Lung (tissue), 12 donors: ENCODE results near the gene GIPC3. TPM values are rescaled to one million over a fixed set of nuclear protein-coding genes. Genes with fewer than 3 reads are reported as not detected.

Experiments used
- ATAC-seq: fragments of 200-7000 bp; cut with Tn5 transposase; one replicate; pipeline ENCODE4 v1.9.1; 2020; ENCODE audit warnings: moderate number of reproducible peaks; ENCODE audit not compliant: insufficient read depth, low FRiP score
- DNase-seq, 3 donors: peaks; one replicate each; pipeline ENCODE4 v3.0.0-alpha.2; 2013 to 2017
- H3K27ac ChIP-seq, 2 donors: one replicate each; pipeline ENCODE4 v1.5.1; 2013; ENCODE audit warnings: mild to moderate bottlenecking in 2 of 2, moderate library complexity in 2 of 2, control low read depth in 1 of 2, inconsistent platforms in 1 of 2, low read depth in 1 of 2, low read length in 1 of 2
- H3K27me3 ChIP-seq, 3 donors: one replicate each; pipeline ENCODE4 v1.5.1; 2013; ENCODE audit warnings: low read length in 2 of 3; ENCODE audit not compliant: control insufficient read depth in 3 of 3, insufficient read depth in 3 of 3
- H3K36me3 ChIP-seq, 4 donors: one replicate each; pipeline ENCODE4 v1.5.1; 2013; ENCODE audit warnings: low read length in 4 of 4, mild to moderate bottlenecking in 1 of 4, moderate library complexity in 1 of 4; ENCODE audit not compliant: control insufficient read depth in 4 of 4, insufficient read depth in 4 of 4
- H3K4me1 ChIP-seq, 5 donors: one replicate each; pipeline ENCODE4 v1.5.1; 2013; ENCODE audit warnings: low read length in 5 of 5, mild to moderate bottlenecking in 2 of 5, moderate library complexity in 1 of 5; ENCODE audit not compliant: control insufficient read depth in 5 of 5, insufficient read depth in 5 of 5
- H3K4me3 ChIP-seq: one replicate; pipeline ENCODE4 v1.5.1; 2013; ENCODE audit warnings: mild to moderate bottlenecking, control low read depth, moderate library complexity
- H3K9ac ChIP-seq, 2 donors: one replicate each; pipeline ENCODE4 v1.5.1; 2013; ENCODE audit warnings: low read length in 2 of 2, control low read depth in 1 of 2; ENCODE audit not compliant: insufficient read depth in 1 of 2
- H3K9me3 ChIP-seq, 4 donors: one replicate each; pipeline ENCODE4 v1.5.1; 2013; ENCODE audit warnings: low read length in 3 of 4, mild to moderate bottlenecking in 1 of 4, moderate library complexity in 1 of 4; ENCODE audit not compliant: control insufficient read depth in 4 of 4, insufficient read depth in 3 of 4
- WGBS, 2 donors: extraction: QIAGEN DNeasy Blood & Tissue Kit; methylation state at CpG; one replicate each; pipeline ENCODE4 v1.1.7; 2013; 5-methylcytosine and 5-hydroxymethylcytosine counted together
- polyA plus RNA-seq, 2 donors: library from polyadenylated mRNA; stranded (reverse); fragments of 200-250 nt; gene quantifications; one replicate each; pipeline ENCODE4 v1.2.1, GENCODE V29; 2013
- total RNA-seq, 2 donors: library from RNA; depleted of rRNA in 1 of 2; stranded (reverse); fragments of >200 nt in 1 of 2; gene quantifications; one replicate each; pipeline ENCODE4 v1.2.1, GENCODE V29; 2014 to 2021
- TF ChIP-seq, protein P1 (sequence below): IDR thresholded peaks from 2 replicates; pipeline ENCODE4 v1.5.1; 2012; ENCODE audit warnings: mild to moderate bottlenecking; ENCODE audit errors: control extremely low read depth, extremely low read depth
- donor health status: control.
- donor health status: control.
- donor health status: Bipolar disorder and iron deficiency.
- donor health status: healthy.
- donor health status: DM: yes; HTN: yes; CAD: no.

The GIPC3 gene
- total and polyA plus RNA-seq, 4 donors = 1.6 to 2.1 (median 1.9) TPM

DNA sequence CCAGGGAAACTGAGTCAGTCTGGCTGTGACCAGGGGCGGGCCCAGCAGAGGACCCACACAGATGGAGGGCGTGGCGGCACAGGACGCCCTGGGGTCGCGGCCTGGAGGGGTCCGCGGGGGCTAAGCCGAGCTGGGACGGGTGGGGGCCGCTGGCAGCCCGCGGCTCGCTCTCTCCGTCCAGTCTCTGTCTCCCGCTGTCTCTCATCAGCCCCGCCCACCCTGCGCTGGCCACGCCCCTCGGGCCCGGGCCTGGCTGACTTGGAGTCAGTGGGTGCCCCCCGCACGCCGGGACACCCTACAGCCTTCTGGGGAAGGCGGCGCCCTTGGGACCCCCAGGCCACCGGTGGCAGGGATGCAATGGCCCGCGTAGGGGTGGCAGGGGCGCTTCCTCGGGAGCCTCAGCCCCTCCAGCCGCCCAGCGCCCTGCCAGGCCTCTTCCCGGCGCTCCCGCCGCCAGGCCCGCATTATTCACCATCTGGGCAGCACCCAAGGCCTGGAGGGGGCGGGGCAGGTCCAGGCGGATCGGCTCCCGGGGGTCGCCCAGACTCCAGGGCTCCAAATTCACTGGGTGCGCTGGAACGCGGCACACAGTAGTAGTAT, 21.5 kb downstream of the GIPC3 start, which contains the start of gene TBXA2R:
Gene TBXA2R, minus strand, starts transcription at position 186 of the 600 bp plus-strand sequence. CDS start 6,241 bp downstream, outside the sequence.
- peak within 1 kb of the TSS; percentile 46 for H3K4me3 ChIP-seq
- TF ChIP-seq, protein P1, sequence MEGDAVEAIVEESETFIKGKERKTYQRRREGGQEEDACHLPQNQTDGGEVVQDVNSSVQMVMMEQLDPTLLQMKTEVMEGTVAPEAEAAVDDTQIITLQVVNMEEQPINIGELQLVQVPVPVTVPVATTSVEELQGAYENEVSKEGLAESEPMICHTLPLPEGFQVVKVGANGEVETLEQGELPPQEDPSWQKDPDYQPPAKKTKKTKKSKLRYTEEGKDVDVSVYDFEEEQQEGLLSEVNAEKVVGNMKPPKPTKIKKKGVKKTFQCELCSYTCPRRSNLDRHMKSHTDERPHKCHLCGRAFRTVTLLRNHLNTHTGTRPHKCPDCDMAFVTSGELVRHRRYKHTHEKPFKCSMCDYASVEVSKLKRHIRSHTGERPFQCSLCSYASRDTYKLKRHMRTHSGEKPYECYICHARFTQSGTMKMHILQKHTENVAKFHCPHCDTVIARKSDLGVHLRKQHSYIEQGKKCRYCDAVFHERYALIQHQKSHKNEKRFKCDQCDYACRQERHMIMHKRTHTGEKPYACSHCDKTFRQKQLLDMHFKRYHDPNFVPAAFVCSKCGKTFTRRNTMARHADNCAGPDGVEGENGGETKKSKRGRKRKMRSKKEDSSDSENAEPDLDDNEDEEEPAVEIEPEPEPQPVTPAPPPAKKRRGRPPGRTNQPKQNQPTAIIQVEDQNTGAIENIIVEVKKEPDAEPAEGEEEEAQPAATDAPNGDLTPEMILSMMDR = no peak
- H3K9ac ChIP-seq = peak within 1 kb of the TSS in 1 of 2 donors; percentile 40
- H3K36me3 ChIP-seq = peaks cover under 1 to 14% (median 4%) of the 10 kb centered on the region in 4 donors
- peak within 1 kb of the TSS; percentile 81 to 84 for H3K27ac ChIP-seq
- peak; percentile 49 to 68 (median 65) for DNase-seq
- peaks cover 0 to 40% (median 11%) of the 10 kb centered on the region in 5 donors for H3K4me1 ChIP-seq
- peaks cover 0 to 15% (median 0%) of the 10 kb centered on the region in 3 donors for H3K27me3 ChIP-seq
- WGBS, 2 donors = 2 to 3% methylated on average over 35 to 46 of the region's 46 CpGs
- ATAC-seq = peak; percentile 30
- peaks cover 0 to 2% (median 0%) of the 10 kb centered on the region in 4 donors for H3K9me3 ChIP-seq

DNA sequence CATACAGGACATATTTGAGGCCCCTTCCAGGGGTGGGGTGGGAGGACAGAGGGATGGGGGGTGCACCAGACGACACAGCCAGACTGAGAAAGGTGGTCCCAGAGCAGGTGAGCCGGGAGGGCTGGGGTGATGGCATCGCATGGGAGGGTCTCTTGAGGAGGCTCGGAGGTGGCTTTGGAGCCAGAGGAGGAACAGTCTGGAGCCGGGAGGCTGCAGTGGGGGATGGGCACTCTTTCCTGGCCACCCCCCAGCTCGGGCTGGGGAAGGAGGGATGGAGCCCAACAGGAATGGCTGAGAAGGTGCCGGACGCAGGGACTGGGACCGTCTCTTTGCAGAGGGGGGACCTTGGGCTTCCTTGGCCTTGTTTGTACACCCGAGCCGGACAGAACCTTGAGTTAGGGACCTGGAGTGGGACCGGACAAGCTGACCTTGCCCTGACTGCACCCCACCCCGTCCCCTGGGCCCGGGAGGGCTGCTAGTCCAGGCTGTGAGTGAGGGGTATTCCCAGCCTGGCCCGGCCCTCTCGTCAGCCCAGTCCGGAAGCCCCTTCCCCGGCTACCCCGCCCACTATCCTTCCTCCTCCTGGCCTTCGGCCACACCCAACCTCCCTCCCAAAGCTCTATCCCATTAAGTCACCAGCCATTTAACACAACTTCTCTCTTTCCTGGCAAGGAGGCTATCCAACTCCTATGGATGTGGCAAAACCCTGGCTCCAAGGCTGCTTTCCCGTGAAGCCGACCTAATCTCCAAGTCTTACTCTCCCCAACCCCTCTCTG, 22.2 kb downstream of the GIPC3 start:
- WGBS, 2 donors = 18 to 20% methylated on average over 21 to 22 of the region's 22 CpGs
- no peak overlapping the region for H3K9ac ChIP-seq
- H3K9me3 ChIP-seq = peaks cover 0 to 3% (median 0%) of the 10 kb centered on the region in 4 donors
- peaks cover 0 to 40% (median 11%) of the 10 kb centered on the region in 5 donors for H3K4me1 ChIP-seq
- peaks cover 0 to 15% (median 0%) of the 10 kb centered on the region in 3 donors for H3K27me3 ChIP-seq
- TF ChIP-seq, protein P1 = no peak
- peak overlapping the region; percentile 81 to 84 for H3K27ac ChIP-seq
- ATAC-seq (no peak), DNase-seq (peak; percentile 47 to 71 (median 58))
- H3K36me3 ChIP-seq = peaks cover 4 to 21% (median 9%) of the 10 kb centered on the region in 4 donors
- no peak overlapping the region for H3K4me3 ChIP-seq

DNA sequence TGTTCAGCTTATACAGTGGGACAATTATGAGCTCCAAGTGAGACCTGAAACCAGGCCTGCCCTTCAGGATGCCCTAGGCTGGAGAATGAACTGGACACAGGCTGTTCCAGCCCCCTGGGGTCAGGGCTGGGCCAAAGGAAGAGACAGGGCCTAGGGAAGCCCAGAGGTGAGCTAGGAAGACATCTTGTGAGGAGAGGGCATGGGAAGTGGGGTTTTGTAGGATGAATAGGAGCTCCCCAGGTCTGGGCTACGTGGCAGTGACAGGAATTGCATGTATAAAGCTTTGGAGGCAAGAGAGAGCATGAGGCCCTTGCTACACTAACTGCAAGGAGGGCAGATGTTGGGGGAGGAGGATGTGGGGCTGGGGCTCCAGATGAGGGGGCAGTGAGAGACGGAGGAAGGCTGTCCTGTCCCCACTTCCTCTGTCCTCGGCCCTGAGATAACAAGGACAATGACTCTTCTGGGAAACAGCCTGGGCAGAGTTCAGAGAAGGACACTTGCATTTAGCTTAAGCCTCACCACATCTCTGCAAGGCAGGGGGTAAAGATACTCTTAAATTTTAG, 22.9 kb downstream of the GIPC3 start:
- WGBS, 2 donors = 17 to 39% methylated on average over 3 of the region's 3 CpGs
- peaks cover 0 to 3% (median 0%) of the 10 kb centered on the region in 4 donors for H3K9me3 ChIP-seq
- TF ChIP-seq, protein P1 = no peak
- peak overlapping the region; percentile 59 to 69 for H3K27ac ChIP-seq
- peaks cover 0 to 15% (median 0%) of the 10 kb centered on the region in 3 donors for H3K27me3 ChIP-seq
- H3K4me3 ChIP-seq = no peak overlapping the region
- ATAC-seq (no peak), DNase-seq (no peak)
- H3K36me3 ChIP-seq = peaks cover 4 to 27% (median 11%) of the 10 kb centered on the region in 4 donors
- peaks cover 0 to 40% (median 12%) of the 10 kb centered on the region in 5 donors for H3K4me1 ChIP-seq
- no peak overlapping the region for H3K9ac ChIP-seq
